Muscle layer of duodenum (tissue), 2 donors: ENCODE data around the gene IGLON5.

Experiments used
- H3K27ac ChIP-seq: one replicate; pipeline ENCODE4 v1.7.0; 2013; ENCODE audit warnings: mild to moderate bottlenecking, low read length
- H3K27me3 ChIP-seq: one replicate; pipeline ENCODE4 v1.7.0; 2013; ENCODE audit warnings: low read depth, mild to moderate bottlenecking, control low read depth, low read length
- H3K36me3 ChIP-seq, 2 donors: one replicate each; pipeline ENCODE4 v1.7.0; 2013; ENCODE audit warnings: low read length in 2 of 2, control low read depth in 1 of 2, mild to moderate bottlenecking in 1 of 2; ENCODE audit not compliant: insufficient read depth in 2 of 2, control insufficient read depth in 1 of 2
- H3K4me1 ChIP-seq, 2 donors: one replicate each; pipeline ENCODE4 v1.7.0; 2013; ENCODE audit warnings: low read length in 2 of 2, mild to moderate bottlenecking in 2 of 2, control low read depth in 1 of 2, moderate library complexity in 1 of 2; ENCODE audit not compliant: insufficient read depth in 2 of 2, control insufficient read depth in 1 of 2
- H3K4me3 ChIP-seq, 2 donors: one replicate each; pipeline ENCODE4 v1.7.0; 2013; ENCODE audit warnings: low read length in 2 of 2, low read depth in 1 of 2, mild to moderate bottlenecking in 1 of 2
- H3K9me3 ChIP-seq, 2 donors: one replicate each; pipeline ENCODE4 v1.7.0; 2013; ENCODE audit warnings: low read length in 2 of 2, control low read depth in 1 of 2, mild to moderate bottlenecking in 1 of 2; ENCODE audit not compliant: control insufficient read depth in 1 of 2
- donor health status: healthy.

IGLON5 gene

DNA sequence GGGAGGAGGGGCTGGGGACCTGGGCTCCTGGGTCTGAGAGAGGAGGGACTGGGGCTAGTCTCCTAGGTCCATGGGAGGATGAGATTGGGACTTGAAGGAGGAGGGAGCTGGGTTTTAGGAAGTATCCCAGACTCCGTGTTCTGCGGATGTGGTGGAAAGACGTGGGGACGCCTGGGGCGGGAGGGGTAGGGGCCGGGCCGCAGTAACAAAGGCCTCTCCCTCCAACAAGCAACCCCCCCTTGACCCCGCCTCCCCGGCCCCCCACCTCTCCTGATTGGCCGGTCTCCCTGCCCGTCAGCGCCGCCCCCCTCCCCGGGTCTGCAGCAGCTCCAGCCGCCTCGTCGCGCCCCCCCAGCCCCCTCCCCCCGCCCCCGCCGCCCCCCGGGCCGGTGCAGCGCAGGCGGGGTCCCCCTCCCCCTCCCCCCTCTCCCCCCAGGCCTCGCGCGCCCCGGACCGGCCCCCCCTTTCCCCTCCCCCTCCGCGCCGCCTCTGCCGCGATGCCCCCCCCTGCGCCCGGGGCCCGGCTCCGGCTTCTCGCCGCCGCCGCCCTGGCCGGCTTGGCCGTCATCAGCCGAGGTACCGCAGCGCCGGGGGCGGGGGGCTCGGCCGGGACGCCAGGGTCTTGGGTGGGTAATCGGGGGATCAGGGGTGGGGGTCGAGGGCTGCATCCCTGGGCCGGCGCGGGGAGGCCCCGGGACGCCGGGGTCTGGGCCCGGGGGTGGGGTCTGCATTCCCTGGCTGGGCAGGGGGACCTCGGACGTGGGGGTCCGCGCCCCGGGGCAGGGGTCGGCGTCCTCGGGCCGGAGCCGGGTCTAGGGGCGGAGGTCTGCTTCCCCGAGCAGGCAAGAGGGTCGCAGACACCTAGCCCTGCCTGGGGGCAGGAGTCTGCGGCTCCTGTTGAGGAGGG, at the start of gene IGLON5:
IGLON5 (plus strand) TSS at position 294 of the 907 bp plus-strand sequence; CDS start at position 498, 204 bp downstream.
- Histone ChIP-seq H3K27ac (no peak within 1 kb of the TSS), H3K4me1 (no peaks in the 10 kb centered on the region), H3K4me3 (no peak within 1 kb of the TSS), H3K27me3 (peaks cover 13% of the 10 kb centered on the region), H3K36me3 (no peaks in the 10 kb centered on the region), H3K9me3 (peaks cover 13 to 15% of the 10 kb centered on the region in 2 donors)

DNA sequence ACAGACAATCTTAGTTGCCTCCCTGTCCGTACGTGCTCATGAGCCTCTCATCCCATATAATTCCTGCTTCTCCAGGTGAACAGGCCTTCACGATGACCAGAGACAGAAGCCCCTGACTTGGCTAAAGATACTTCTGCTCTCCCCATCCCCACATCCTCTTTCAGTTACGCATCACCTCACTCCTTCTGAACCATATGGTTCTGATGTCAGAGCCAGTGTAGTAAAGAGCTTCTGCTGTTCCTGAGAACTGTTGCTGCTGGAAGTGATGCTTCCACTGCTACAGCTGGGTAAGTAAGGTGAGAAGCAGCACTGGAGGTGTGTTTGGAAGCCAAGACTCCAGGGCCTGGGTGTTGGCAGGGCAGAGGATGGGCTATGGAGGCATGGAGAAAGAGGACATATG, 47.6 kb upstream of the IGLON5 start:
- no peaks in the 10 kb centered on the region for H3K9me3 ChIP-seq
- H3K4me1 ChIP-seq: no peaks in the 10 kb centered on the region
- H3K27me3 ChIP-seq: no peaks in the 10 kb centered on the region

DNA sequence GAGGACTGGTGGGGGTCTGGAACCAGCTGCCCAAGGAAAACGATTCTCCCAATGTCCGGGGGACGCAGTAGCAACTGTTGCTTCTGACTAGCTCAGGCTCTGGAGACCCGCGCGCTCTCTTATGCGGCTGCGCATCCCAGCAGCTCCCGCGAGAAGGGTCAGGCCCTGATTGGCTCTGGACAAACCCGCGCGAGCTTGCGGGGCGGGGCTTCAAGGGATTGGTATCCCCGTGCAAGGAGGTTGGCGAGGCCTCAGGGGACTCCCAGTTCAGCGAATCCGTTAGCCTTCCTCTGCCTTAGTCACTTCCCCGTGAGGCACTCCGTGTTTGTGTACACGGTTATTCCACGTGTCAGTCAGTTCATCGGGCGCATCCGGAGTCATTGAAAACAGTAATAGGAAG, 40.4 kb upstream of the IGLON5 start:
- Histone ChIP-seq H3K27me3 (no peaks in the 10 kb centered on the region), H3K4me1 (no peaks in the 10 kb centered on the region), H3K36me3 (no peaks in the 10 kb centered on the region), H3K27ac (no peak overlapping the region), H3K9me3 (no peaks in the 10 kb centered on the region), H3K4me3 (no peak overlapping the region)

More for the DNA sequence above, 47.6 kb upstream of the IGLON5 start:
- Histone ChIP-seq H3K36me3 (no peaks in the 10 kb centered on the region), H3K27ac (no peak overlapping the region), H3K4me3 (no peak overlapping the region)

DNA sequence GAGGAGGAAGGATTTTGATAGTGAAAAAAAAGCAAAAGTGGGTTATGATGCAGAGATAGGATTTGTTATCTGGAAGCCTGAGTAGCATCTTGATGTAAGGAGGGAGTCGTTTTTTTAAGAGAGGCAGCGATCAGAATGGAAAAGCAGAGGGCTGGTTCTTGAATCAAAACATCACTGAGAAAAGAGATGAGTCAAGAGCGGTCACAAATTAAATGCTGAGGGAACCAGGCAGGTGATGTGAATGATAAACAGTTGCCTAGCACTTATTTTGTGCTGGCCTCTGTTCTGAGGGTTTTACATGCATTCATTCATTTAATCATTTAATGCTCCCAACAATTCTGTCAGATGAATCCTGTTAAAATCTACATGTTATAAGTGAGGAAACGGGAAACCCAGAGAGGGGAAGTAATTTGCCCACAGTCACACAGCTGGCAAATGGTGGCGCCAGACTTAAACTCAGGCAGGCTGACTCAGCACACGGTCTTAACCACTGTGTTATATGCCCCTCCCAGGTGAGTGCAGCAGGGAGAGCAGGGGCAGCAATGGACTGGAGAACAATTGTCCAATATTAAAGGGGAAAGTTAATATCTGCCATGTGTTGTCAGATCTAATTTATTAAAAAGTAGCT, 39.1 kb upstream of the IGLON5 start:
- Histone ChIP-seq H3K27me3 (no peaks in the 10 kb centered on the region), H3K27ac (no peak overlapping the region), H3K4me3 (no peak overlapping the region), H3K4me1 (no peaks in the 10 kb centered on the region), H3K9me3 (no peaks in the 10 kb centered on the region), H3K36me3 (no peaks in the 10 kb centered on the region)

DNA sequence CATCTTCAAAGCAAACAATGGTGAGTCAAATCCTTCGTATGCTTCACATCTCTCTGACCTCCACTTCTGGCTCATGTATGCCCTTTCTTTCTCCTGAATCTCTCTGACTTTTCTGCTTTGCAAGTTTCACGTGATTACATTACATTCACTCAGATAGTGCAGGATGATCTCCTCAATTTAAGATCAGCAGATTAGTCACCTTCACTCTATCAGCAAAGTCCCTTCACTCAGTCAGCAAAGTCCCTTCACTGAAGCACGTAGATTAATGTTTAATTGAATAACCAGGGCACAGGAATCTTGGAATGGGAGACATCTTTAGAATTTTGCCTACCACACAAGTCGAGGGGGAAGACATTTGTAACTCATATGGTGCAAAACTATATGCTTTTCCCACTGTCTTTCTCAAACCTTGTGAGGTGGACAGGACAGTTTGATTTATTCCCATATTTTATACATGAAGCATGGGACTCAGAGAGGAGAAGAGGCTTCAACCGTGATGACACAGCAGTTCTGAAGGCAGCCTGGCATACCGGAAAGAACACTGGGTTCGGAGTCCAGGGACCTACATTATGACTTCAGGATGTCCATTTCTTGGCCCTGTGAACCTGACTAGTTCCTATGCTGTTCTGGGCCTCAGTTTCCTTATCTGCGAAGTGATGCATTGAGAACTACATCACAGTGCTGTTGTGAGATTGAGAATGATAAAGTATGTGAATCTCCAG, 37.2 kb upstream of the IGLON5 start:
- H3K4me3 ChIP-seq: no peak overlapping the region
- H3K9me3 ChIP-seq: no peaks in the 10 kb centered on the region
- no peaks in the 10 kb centered on the region for H3K36me3 ChIP-seq
- H3K4me1 ChIP-seq: no peaks in the 10 kb centered on the region
- no peaks in the 10 kb centered on the region for H3K27me3 ChIP-seq
- H3K27ac ChIP-seq: no peak overlapping the region

DNA sequence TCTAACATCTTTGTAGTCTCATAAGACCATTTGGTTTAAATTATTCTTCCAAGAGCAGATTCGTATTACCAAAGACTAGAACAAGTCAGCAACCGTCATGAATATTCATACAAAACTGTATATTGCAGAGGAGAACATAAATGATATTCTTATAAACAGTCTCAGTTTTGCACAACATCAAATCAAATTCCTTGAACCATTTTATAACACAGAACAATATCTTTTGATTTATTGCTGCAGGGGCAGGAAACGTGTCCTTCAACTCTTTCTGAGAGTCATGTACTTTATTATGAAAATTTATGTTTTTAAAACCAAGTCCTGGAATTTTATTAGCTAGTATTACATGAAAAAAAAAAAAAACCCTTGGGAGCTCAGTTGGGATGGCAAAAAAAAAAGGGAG, 34.3 kb upstream of the IGLON5 start:
- Histone ChIP-seq H3K36me3 (no peaks in the 10 kb centered on the region), H3K27me3 (no peaks in the 10 kb centered on the region), H3K9me3 (peaks cover 0 to under 1% of the 10 kb centered on the region in 2 donors), H3K27ac (no peak overlapping the region), H3K4me1 (no peaks in the 10 kb centered on the region), H3K4me3 (no peak overlapping the region)

DNA sequence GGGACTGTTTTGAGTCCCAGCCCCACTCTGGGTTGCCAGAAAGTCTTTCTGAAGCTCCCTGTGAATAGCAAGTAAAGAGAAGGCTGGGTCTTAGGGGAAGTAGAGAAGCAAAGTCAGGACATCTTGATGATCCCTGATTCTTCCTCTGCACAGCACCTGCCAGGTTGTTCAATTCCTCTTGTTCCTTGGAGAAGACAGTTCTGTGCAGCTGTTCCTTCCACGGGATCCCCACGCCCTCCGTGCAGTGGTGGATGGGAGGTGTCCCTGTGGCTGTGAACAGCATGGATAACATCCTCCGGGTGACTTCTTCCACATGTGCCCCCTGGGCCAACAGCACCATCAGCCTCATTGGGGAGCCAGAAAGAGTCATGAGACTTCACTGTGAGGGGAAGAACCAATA, 29.1 kb upstream of the IGLON5 start:
- Histone ChIP-seq H3K27ac (no peak overlapping the region), H3K36me3 (no peaks in the 10 kb centered on the region), H3K4me3 (no peak overlapping the region), H3K9me3 (peaks cover 0 to 3% of the 10 kb centered on the region in 2 donors), H3K4me1 (no peaks in the 10 kb centered on the region), H3K27me3 (no peaks in the 10 kb centered on the region)

DNA sequence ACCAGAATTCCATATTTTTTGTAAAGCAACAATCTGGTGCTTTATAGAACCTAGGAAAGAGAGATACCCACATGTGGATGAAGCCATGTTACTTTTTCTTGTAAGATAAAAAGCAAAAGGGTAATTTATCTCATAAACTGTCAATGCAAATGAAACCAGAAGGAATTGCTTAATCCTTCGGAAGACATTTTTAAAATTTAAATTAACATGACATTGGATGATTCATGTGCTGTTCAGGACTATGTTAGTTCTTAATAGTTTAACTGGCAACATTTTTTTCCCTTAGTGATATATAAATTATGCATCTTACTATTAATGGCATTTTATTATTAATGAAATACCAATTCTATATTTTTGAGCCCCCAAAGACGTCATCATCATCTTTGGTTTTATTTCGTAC, 25.8 kb upstream of the IGLON5 start:
- H3K27me3 ChIP-seq: no peaks in the 10 kb centered on the region
- no peaks in the 10 kb centered on the region for H3K4me1 ChIP-seq
- H3K36me3 ChIP-seq: no peaks in the 10 kb centered on the region
- peaks cover 0 to 6% of the 10 kb centered on the region in 2 donors for H3K9me3 ChIP-seq
- H3K4me3 ChIP-seq: no peak overlapping the region
- H3K27ac ChIP-seq: no peak overlapping the region

DNA sequence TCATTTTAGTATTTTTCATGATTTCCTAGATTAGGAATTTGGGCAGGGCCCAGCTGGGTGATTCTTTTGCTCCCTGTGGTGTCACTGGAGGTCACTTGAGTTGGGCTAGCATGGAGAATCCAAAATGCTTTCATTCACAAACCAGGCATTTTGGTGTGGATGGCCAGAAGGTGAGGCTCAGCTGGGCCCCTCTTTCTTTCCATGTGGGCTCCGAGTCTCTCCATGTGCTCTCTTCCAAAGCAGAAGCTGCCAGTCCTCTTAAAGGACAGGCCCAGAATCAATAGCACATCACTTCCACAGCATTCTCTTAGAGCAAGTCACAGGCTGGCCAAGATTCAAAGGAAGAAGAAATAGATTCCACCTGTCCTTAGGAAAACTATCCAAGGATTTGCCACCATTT, 21.8 kb upstream of the IGLON5 start:
- Histone ChIP-seq H3K36me3 (no peaks in the 10 kb centered on the region), H3K4me1 (no peaks in the 10 kb centered on the region), H3K27ac (no peak overlapping the region), H3K4me3 (no peak overlapping the region), H3K9me3 (peaks cover 0 to 3% of the 10 kb centered on the region in 2 donors), H3K27me3 (no peaks in the 10 kb centered on the region)

DNA sequence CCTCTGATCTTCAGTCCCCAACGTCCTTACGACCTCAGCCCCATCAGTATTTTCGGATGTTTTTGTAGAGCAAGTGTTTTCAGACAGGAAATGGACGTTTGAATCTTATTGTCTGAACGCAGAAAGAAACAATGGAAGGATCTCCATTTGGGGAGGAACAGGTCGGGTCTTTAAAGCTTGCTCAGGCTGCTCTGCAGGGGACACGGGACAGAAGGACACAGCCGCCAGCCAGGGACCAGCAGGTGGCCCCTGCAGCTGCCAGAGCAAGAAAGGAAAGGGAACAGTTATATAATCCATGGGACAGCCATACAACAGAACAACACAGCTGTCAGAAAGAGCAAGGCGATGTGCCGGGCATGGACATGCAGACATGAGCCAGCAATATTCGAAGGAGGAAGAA, 18.5 kb upstream of the IGLON5 start:
- H3K27ac ChIP-seq: no peak overlapping the region
- peaks cover 0 to 3% of the 10 kb centered on the region in 2 donors for H3K9me3 ChIP-seq
- no peaks in the 10 kb centered on the region for H3K27me3 ChIP-seq
- H3K36me3 ChIP-seq: no peaks in the 10 kb centered on the region
- H3K4me1 ChIP-seq: no peaks in the 10 kb centered on the region
- no peak overlapping the region for H3K4me3 ChIP-seq

DNA sequence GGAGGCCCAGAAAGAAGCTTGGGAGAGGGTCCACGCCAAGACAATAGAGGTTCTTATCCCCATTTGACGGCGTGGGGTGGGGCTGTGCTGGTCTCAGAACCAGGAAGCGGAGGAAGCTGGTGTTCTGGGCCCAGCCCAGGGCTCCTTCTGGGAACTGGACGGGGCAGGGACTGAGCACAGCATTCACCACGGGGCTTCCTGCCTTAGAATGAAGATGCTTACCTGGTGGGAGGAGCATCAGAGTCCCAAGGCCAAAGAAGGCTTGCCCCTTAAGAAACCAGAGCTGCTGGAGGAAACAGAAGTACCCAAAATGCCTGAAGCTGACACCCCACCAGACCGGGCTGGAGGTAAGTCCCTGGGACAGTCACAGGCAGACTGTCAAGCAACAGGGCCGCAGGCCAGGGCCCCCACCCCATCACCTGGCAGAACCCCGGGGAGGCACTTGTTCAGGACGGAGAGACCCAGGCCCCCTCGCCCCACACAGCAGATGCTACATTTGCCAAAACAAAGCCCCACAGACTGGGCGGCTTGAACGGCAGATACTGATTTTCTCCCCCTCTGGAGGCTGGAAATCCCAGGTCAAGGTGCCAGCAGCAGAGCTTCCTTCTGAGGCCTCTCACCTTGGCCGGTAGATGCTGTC, 17.8 kb upstream of the IGLON5 start:
- Histone ChIP-seq H3K9me3 (peaks cover 0 to 3% of the 10 kb centered on the region in 2 donors), H3K27me3 (no peaks in the 10 kb centered on the region), H3K36me3 (no peaks in the 10 kb centered on the region), H3K27ac (no peak overlapping the region), H3K4me3 (no peak overlapping the region), H3K4me1 (no peaks in the 10 kb centered on the region)
